Measurements from ENCODE around the gene CA10. TPM values are rescaled to one million over a fixed set of nuclear protein-coding genes. Genes with fewer than 3 reads are reported as not detected.

CA10 gene
- total RNA-seq, 4 donors from 2014 or later = not detected

GRCh38 chr17:51796026-51796425 lies 362.5 kb downstream of the CA10 start:
- H3K4me3 ChIP-seq = no peak overlapping the region
- no peaks in the 10 kb centered on the region for H3K27me3 ChIP-seq
- no peak overlapping the region for H3K27ac ChIP-seq
- no peaks in the 10 kb centered on the region for H3K4me1 ChIP-seq
- no peaks in the 10 kb centered on the region for H3K9me3 ChIP-seq
- DNase-seq (ENCODE audit: low spot score in 2 of 2) = no peak
- TF ChIP-seq POLR2AphosphoS5 (IDR thresholded peaks at IDR 0.05) (no peak), CTCF (IDR thresholded peaks at IDR 0.05) (no peak), POLR2A (IDR thresholded peaks at IDR 0.05) (no peak), EP300 (IDR thresholded peaks at IDR 0.05) (no peak)
- H3K36me3 ChIP-seq = no peaks in the 10 kb centered on the region
- WGBS = 87% methylated on average over 5 of the region's 5 CpGs

- DNase-seq (ENCODE audit: low spot score in 2 of 2) = no peak
- 47% methylated on average over 1 of the region's 1 CpG for WGBS
- H3K4me1 ChIP-seq = no peaks in the 10 kb centered on the region
- no peak overlapping the region for H3K27ac ChIP-seq
- TF ChIP-seq POLR2A (IDR thresholded peaks at IDR 0.05) (no peak), POLR2AphosphoS5 (IDR thresholded peaks at IDR 0.05) (no peak)
- H3K4me3 ChIP-seq = no peak overlapping the region
- H3K27me3 ChIP-seq = no peaks in the 10 kb centered on the region
- no peaks in the 10 kb centered on the region for H3K36me3 ChIP-seq
- H3K9me3 ChIP-seq = no peaks in the 10 kb centered on the region
These were observed 363.1 kb downstream of the CA10 start for GRCh38 chr17:51795401-51795800.

- H3K27me3 ChIP-seq = no peaks in the 10 kb centered on the region
- H3K4me3 ChIP-seq = no peak overlapping the region
- no peaks in the 10 kb centered on the region for H3K4me1 ChIP-seq
- no peaks in the 10 kb centered on the region for H3K9me3 ChIP-seq
- DNase-seq (ENCODE audit: low spot score in 2 of 2) = no peak
- no peak overlapping the region for H3K27ac ChIP-seq
- no peak for TF ChIP-seq POLR2A (IDR thresholded peaks at IDR 0.05)
- no peak for TF ChIP-seq POLR2AphosphoS5 (IDR thresholded peaks at IDR 0.05)
- no peak for TF ChIP-seq CTCF (IDR thresholded peaks at IDR 0.05)
- no peak for TF ChIP-seq EP300 (IDR thresholded peaks at IDR 0.05)
- no peaks in the 10 kb centered on the region for H3K36me3 ChIP-seq
These were observed 364.0 kb downstream of the CA10 start for GRCh38 chr17:51794466-51794865.

- no peaks in the 10 kb centered on the region for H3K36me3 ChIP-seq
- WGBS = 91% methylated on average over 1 of the region's 1 CpG
- no peaks in the 10 kb centered on the region for H3K4me1 ChIP-seq
- H3K27me3 ChIP-seq = no peaks in the 10 kb centered on the region
- H3K27ac ChIP-seq = no peak overlapping the region
- DNase-seq (ENCODE audit: low spot score in 2 of 2) = no peak
- no peak overlapping the region for H3K4me3 ChIP-seq
- no peaks in the 10 kb centered on the region for H3K9me3 ChIP-seq
- TF ChIP-seq EP300 (IDR thresholded peaks at IDR 0.05) = no peak
- no peak for TF ChIP-seq POLR2A (IDR thresholded peaks at IDR 0.05)
- TF ChIP-seq CTCF (IDR thresholded peaks at IDR 0.05) = no peak
These were observed 364.8 kb downstream of the CA10 start for GRCh38 chr17:51793686-51794085.

- TF ChIP-seq CTCF (IDR thresholded peaks at IDR 0.05) = no peak
- no peak for TF ChIP-seq POLR2A (IDR thresholded peaks at IDR 0.05)
- H3K9me3 ChIP-seq = no peaks in the 10 kb centered on the region
- no peaks in the 10 kb centered on the region for H3K36me3 ChIP-seq
- WGBS = 66% methylated on average over 5 of the region's 5 CpGs
- no peak overlapping the region for H3K27ac ChIP-seq
- no peak for DNase-seq (ENCODE audit: low spot score in 2 of 2)
- no peak overlapping the region for H3K4me3 ChIP-seq
- no peaks in the 10 kb centered on the region for H3K27me3 ChIP-seq
- no peaks in the 10 kb centered on the region for H3K4me1 ChIP-seq
These were observed 379.7 kb downstream of the CA10 start for GRCh38 chr17:51778842-51779241.

GRCh38 chr17:51770027-51770759 lies 388.3 kb downstream of the CA10 start:
- no peak for TF ChIP-seq EP300 (IDR thresholded peaks at IDR 0.05)
- TF ChIP-seq POLR2A (IDR thresholded peaks at IDR 0.05) = no peak
- no peak for TF ChIP-seq CTCF (IDR thresholded peaks at IDR 0.05)
- no peak for TF ChIP-seq POLR2AphosphoS5 (IDR thresholded peaks at IDR 0.05)
- 53% methylated on average over 5 of the region's 5 CpGs for WGBS

More at GRCh38 chr17:51770027-51770759, 388.3 kb downstream of the CA10 start:
- Histone ChIP-seq H3K4me3 (no peak overlapping the region), H3K27me3 (no peaks in the 10 kb centered on the region), H3K9me3 (no peaks in the 10 kb centered on the region), H3K27ac (no peak overlapping the region), H3K36me3 (no peaks in the 10 kb centered on the region), H3K4me1 (no peaks in the 10 kb centered on the region)
- DNase-seq (ENCODE audit: low spot score in 2 of 2) = no peak
